ENCODE results near the gene DPH5. TPM values are rescaled to one million over a fixed set of nuclear protein-coding genes. Genes with fewer than 3 reads are reported as not detected.

DPH5 gene
- total RNA-seq, 4 donors from 2014 or later = 12.8 to 23.0 (median 15.5) TPM

GRCh38 chr1:100995198-100995988 is 30.2 kb downstream of the DPH5 start:
- no peak for TF ChIP-seq CTCF (IDR thresholded peaks at IDR 0.05)
- TF ChIP-seq POLR2A (IDR thresholded peaks at IDR 0.05) = no peak
- no peak for DNase-seq (ENCODE audit: low spot score in 2 of 2)
- H3K4me3 ChIP-seq (ENCODE audit: low read depth, poor library complexity, severe bottlenecking) = no peak overlapping the region
- WGBS, 2 donors = 54 to 59% methylated on average over 4 of the region's 4 CpGs
- intact Hi-C loops (cut with DNase I; ENCODE audit: low total_unique reads) = no loop called here

- no peak overlapping the region for H3K4me3 ChIP-seq (ENCODE audit: low read depth, poor library complexity, severe bottlenecking)
- intact Hi-C loops (cut with DNase I; ENCODE audit: low total_unique reads) = no loop called here
- DNase-seq (ENCODE audit: low spot score in 2 of 2) = no peak
- no peak for TF ChIP-seq CTCF (IDR thresholded peaks at IDR 0.05)
- TF ChIP-seq POLR2A (IDR thresholded peaks at IDR 0.05) = no peak
- WGBS, 2 donors = 62 to 74% methylated on average over 2 of the region's 2 CpGs
Observed at GRCh38 chr1:100989306-100990077, 36.1 kb downstream of the DPH5 start.

GRCh38 chr1:100988121-100988520 is 37.5 kb downstream of the DPH5 start:
- no peak for TF ChIP-seq CTCF (IDR thresholded peaks at IDR 0.05)
- no peak for TF ChIP-seq POLR2A (IDR thresholded peaks at IDR 0.05)
- 80 to 84% methylated on average over 3 of the region's 3 CpGs for WGBS, 2 donors
- no peak overlapping the region for H3K4me3 ChIP-seq (ENCODE audit: low read depth, poor library complexity, severe bottlenecking)
- intact Hi-C loops (cut with DNase I; ENCODE audit: low total_unique reads) = no loop called here
- DNase-seq (ENCODE audit: low spot score in 2 of 2) = no peak

- H3K4me3 ChIP-seq (ENCODE audit: low read depth, poor library complexity, severe bottlenecking) = no peak overlapping the region
- DNase-seq (ENCODE audit: low spot score in 2 of 2) = no peak
- WGBS, 2 donors = 88 to 93% methylated on average over 4 of the region's 4 CpGs
- TF ChIP-seq POLR2A (IDR thresholded peaks at IDR 0.05) (no peak), CTCF (IDR thresholded peaks at IDR 0.05) (no peak)
- intact Hi-C loops (cut with DNase I; ENCODE audit: low total_unique reads) = no loop called here
Observed at GRCh38 chr1:100982793-100983192, 42.8 kb downstream of the DPH5 start.

- WGBS, 2 donors = 95 to 96% methylated on average over 2 of the region's 2 CpGs
- no peak for TF ChIP-seq POLR2A (IDR thresholded peaks at IDR 0.05)
- TF ChIP-seq CTCF (IDR thresholded peaks at IDR 0.05) = no peak
- no peak overlapping the region for H3K4me3 ChIP-seq (ENCODE audit: low read depth, poor library complexity, severe bottlenecking)
- DNase-seq (ENCODE audit: low spot score in 2 of 2) = no peak
- intact Hi-C loops (cut with DNase I; ENCODE audit: low total_unique reads) = no loop called here
Observed at GRCh38 chr1:100979631-100980030, 46.0 kb downstream of the DPH5 start.

Data from lower leg skin (tissue), 4 donors.